H9 (cell line): Measurements from ENCODE around the gene MYBPC2. TPM values are rescaled to one million over a fixed set of nuclear protein-coding genes. Genes with fewer than 3 reads are reported as not detected.

ENCODE experiments used
- DNase-seq: peaks from one replicate; pipeline ENCODE4 v3.0.0-alpha.2; 2017
- H2AFZ ChIP-seq: one replicate; pipeline ENCODE4 v1.6.1; 2013; ENCODE audit warnings: mild to moderate bottlenecking, low read length, control low read depth, moderate library complexity
- H2AK5ac ChIP-seq: 2 replicates; pipeline ENCODE4 v1.6.1; 2013; ENCODE audit warnings: low read length, control low read depth, mixed read lengths; ENCODE audit not compliant: insufficient read length
- H2BK120ac ChIP-seq: one replicate; pipeline ENCODE4 v1.6.1; 2013; ENCODE audit warnings: low read depth, mild to moderate bottlenecking, low read length, control low read depth, inconsistent platforms; ENCODE audit not compliant: poor library complexity, severe bottlenecking
- H2BK12ac ChIP-seq: 2 replicates; pipeline ENCODE4 v1.6.1; 2013; ENCODE audit warnings: low read length, control low read depth, mixed read lengths, low read depth; ENCODE audit not compliant: insufficient read length
- H2BK15ac ChIP-seq: 2 replicates; pipeline ENCODE4 v1.6.1; 2013; ENCODE audit warnings: low read depth, low read length, control low read depth
- H2BK20ac ChIP-seq: one replicate; pipeline ENCODE4 v1.6.1; 2013; ENCODE audit warnings: low read depth, mild to moderate bottlenecking, low read length, control low read depth, inconsistent platforms; ENCODE audit not compliant: poor library complexity, severe bottlenecking
- H2BK5ac ChIP-seq: 2 replicates; pipeline ENCODE4 v1.6.1; 2013; ENCODE audit warnings: low read length, control low read depth, mixed read lengths; ENCODE audit not compliant: insufficient read length
- H3K14ac ChIP-seq: 2 replicates; pipeline ENCODE4 v1.6.1; 2013; ENCODE audit warnings: low read length, control low read depth; ENCODE audit not compliant: insufficient read depth
- H3K18ac ChIP-seq: 2 replicates; pipeline ENCODE4 v1.6.1; 2013; ENCODE audit warnings: low read depth, mild to moderate bottlenecking, mixed read lengths, low read length, control low read depth; ENCODE audit not compliant: insufficient read length
- H3K23ac ChIP-seq: 2 replicates; pipeline ENCODE4 v1.6.1; 2013; ENCODE audit warnings: low read length, control low read depth, mixed read lengths, low read depth; ENCODE audit not compliant: insufficient read length
- H3K23me2 ChIP-seq: 2 replicates; pipeline ENCODE4 v1.6.1; 2013; ENCODE audit warnings: low read depth, mild to moderate bottlenecking, mixed read lengths, low read length, control low read depth; ENCODE audit not compliant: insufficient read length, poor library complexity, severe bottlenecking
- H3K27ac ChIP-seq: 2 replicates; pipeline ENCODE4 v1.5.1; 2013; ENCODE audit warnings: low read length, control low read depth, mixed read lengths, low read depth; ENCODE audit not compliant: insufficient read length
- H3K27me3 ChIP-seq: 2 replicates; pipeline ENCODE4 v1.6.1; 2013; ENCODE audit warnings: low read length, control low read depth, inconsistent platforms; ENCODE audit not compliant: insufficient read depth
- H3K4ac ChIP-seq: 2 replicates; pipeline ENCODE4 v1.6.1; 2013; ENCODE audit warnings: low read depth, mild to moderate bottlenecking, control low read depth, inconsistent platforms, low read length, moderate library complexity
- H3K4me1 ChIP-seq: 2 replicates; pipeline ENCODE4 v1.6.1; 2013; ENCODE audit warnings: low read length, control low read depth, inconsistent platforms; ENCODE audit not compliant: insufficient read depth
- H3K4me2 ChIP-seq: 2 replicates; pipeline ENCODE4 v1.6.1; 2013; ENCODE audit warnings: low read length, control low read depth, mixed read lengths; ENCODE audit not compliant: insufficient read length, insufficient read depth
- H3K56ac ChIP-seq: 2 replicates; pipeline ENCODE4 v1.6.1; 2013; ENCODE audit warnings: low read depth, mild to moderate bottlenecking, mixed read lengths, low read length, control low read depth; ENCODE audit not compliant: insufficient read length
- H3K79me1 ChIP-seq: 2 replicates; pipeline ENCODE4 v1.6.1; 2013; ENCODE audit warnings: low read depth, mild to moderate bottlenecking, moderate library complexity, low read length, control low read depth, inconsistent platforms; ENCODE audit not compliant: insufficient read depth, poor library complexity, severe bottlenecking
- H3K79me2 ChIP-seq: 2 replicates; pipeline ENCODE4 v1.6.1; 2013; ENCODE audit warnings: low read length, control low read depth, inconsistent platforms; ENCODE audit not compliant: insufficient read depth
- H3K9ac ChIP-seq: 2 replicates; pipeline ENCODE4 v1.6.1; 2013; ENCODE audit warnings: low read length, control low read depth, mixed read lengths; ENCODE audit not compliant: insufficient read length; ENCODE audit errors: extremely low read depth
- H3K9me3 ChIP-seq: one replicate; pipeline ENCODE4 v1.6.1; 2013; ENCODE audit warnings: low read depth, low read length, inconsistent platforms; ENCODE audit not compliant: control insufficient read depth
- H3T11ph ChIP-seq: one replicate; pipeline ENCODE4 v1.6.1; 2013; ENCODE audit warnings: mild to moderate bottlenecking, low read length, control low read depth, inconsistent platforms
- H4K20me1 ChIP-seq: one replicate; pipeline ENCODE4 v1.6.1; 2013; ENCODE audit not compliant: control insufficient read depth, insufficient read length, insufficient read depth
- H4K5ac ChIP-seq: 2 replicates; pipeline ENCODE4 v1.6.1; 2013; ENCODE audit warnings: low read depth, mild to moderate bottlenecking, mixed read lengths, low read length, control low read depth; ENCODE audit not compliant: insufficient read length
- H4K8ac ChIP-seq: replicated peaks from 2 replicates; pipeline ENCODE4 v1.6.1; 2013; ENCODE audit warnings: low read length, control low read depth, mixed read lengths, low read depth; ENCODE audit not compliant: insufficient read length
- H4K91ac ChIP-seq: 2 replicates; pipeline ENCODE4 v1.6.1; 2013; ENCODE audit warnings: low read depth, mild to moderate bottlenecking, moderate library complexity, mixed read lengths, low read length, control low read depth; ENCODE audit not compliant: insufficient read length
- H3K27ac Mint-ChIP-seq, 3 experiments: 2 replicates in 2 of 3; 3 replicates in 1 of 3; pipeline ENCODE4 v1.8.0; 2020 to 2021; ENCODE audit warnings: mixed read lengths in 3 of 3, mild to moderate bottlenecking in 1 of 3, moderate library complexity in 1 of 3
- H3K27me3 Mint-ChIP-seq: 2 replicates; pipeline ENCODE4 v1.8.0; 2021; ENCODE audit warnings: low read depth, mild to moderate bottlenecking, moderate library complexity, mixed read lengths
- H3K36me3 Mint-ChIP-seq, 3 experiments: 2 replicates in 2 of 3; 3 replicates in 1 of 3; pipeline ENCODE4 v1.8.0; 2020 to 2021; ENCODE audit warnings: low read depth in 3 of 3, mixed read lengths in 3 of 3; ENCODE audit not compliant: insufficient read depth in 1 of 3
- H3K4me1 Mint-ChIP-seq, 2 experiments: 2 replicates each; pipeline ENCODE4 v1.8.0; 2020; ENCODE audit warnings: mixed read lengths in 2 of 2
- H3K4me3 Mint-ChIP-seq, 2 experiments: 2 replicates in 1 of 2; 3 replicates in 1 of 2; pipeline ENCODE4 v1.8.0; 2020 to 2021; ENCODE audit warnings: mild to moderate bottlenecking in 2 of 2, mixed read lengths in 2 of 2, moderate library complexity in 1 of 2
- H3K9me3 Mint-ChIP-seq, 2 experiments: 2 replicates in 1 of 2; 3 replicates in 1 of 2; pipeline ENCODE4 v1.8.0; 2020; ENCODE audit warnings: mild to moderate bottlenecking in 2 of 2, mixed read lengths in 2 of 2, moderate library complexity in 1 of 2
- WGBS: extraction: QIAGEN DNeasy Blood & Tissue Kit; methylation state at CpG from one replicate; pipeline ENCODE4 v1.1.7; 2013; ENCODE audit warnings: missing lambda C conversion rate, low lambda C conversion rate, mixed read lengths; ENCODE audit not compliant: insufficient read length; ENCODE audit errors: extremely low coverage; 5-methylcytosine and 5-hydroxymethylcytosine counted together
- total RNA-seq: library from RNA; stranded (reverse); gene quantifications from 2 replicates; pipeline ENCODE4 v1.2.1, GENCODE V29; 2021
- TF ChIP-seq, protein P1 (sequence below): fragments of 200-600 bp; sonication (generic); conservative IDR thresholded peaks from 3 replicates; pipeline ENCODE4 v1.8.0; 2021; ENCODE audit warnings: antibody characterized with exemption, mild to moderate bottlenecking

The MYBPC2 gene
- total RNA-seq, 1 experiment from 2014 or later: 4.9 TPM

DNA sequence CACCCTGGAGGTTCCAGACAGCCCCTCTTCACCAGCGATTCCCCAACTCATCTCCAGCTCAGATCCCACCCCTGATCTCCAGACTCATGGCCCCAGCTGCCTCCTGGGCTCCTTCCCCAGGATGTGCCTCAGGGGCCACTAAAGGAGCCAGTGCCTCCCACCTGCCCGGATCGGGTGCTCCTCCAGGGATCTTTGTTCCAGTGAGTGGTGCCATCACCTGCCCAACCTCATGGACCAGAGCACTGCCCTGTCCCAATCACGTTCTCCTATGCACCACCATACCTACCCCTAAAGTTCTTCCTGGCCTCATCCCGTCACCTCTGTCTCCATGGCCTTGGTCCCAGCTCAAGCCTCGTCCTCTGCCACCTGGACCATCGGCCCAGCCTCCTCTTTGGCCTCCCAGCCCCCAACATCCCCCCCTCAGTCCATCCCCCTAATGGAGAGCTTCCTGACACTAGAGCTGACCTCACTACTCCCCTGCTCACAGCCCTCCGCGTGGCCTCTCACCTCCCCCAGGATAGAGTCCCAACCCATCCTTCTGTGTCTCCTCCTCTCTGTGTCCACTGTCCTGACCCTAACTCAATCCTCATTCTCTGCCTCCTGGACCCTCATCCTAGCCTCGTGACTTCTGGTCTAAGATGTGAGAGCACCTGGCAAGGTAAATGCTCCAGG, 52.7 kb downstream of the MYBPC2 start:
- no peaks in the 10 kb centered on the region for H3K79me1 ChIP-seq
- H3K27me3 Mint-ChIP-seq: peaks cover 54% of the 10 kb centered on the region
- H2AK5ac ChIP-seq: no peak overlapping the region
- no peak overlapping the region for H3K56ac ChIP-seq
- no peak overlapping the region for H4K8ac ChIP-seq
- no peak overlapping the region for H2BK12ac ChIP-seq
- no peaks in the 10 kb centered on the region for H3K23me2 ChIP-seq
- no peak overlapping the region for H3K9ac ChIP-seq
- H4K91ac ChIP-seq: no peak overlapping the region
- no peak overlapping the region for H2BK120ac ChIP-seq
- H2AFZ ChIP-seq: no peak overlapping the region
- no peaks in the 10 kb centered on the region; the same call in 1 of the 2 replicates for H3K27me3 ChIP-seq
- no peak overlapping the region for H3K18ac ChIP-seq
- H4K20me1 ChIP-seq: no peaks in the 10 kb centered on the region
- H3K9me3 Mint-ChIP-seq: peaks cover 27 to 33% of the 10 kb centered on the region in 2 experiments
- peaks cover 45 to 56% (median 54%) of the 10 kb centered on the region in 3 experiments for H3K36me3 Mint-ChIP-seq
- no peak overlapping the region for H3K27ac Mint-ChIP-seq
- no CpG with 5 or more reads among the region's 10 CpGs for WGBS
- TF ChIP-seq, protein P1, sequence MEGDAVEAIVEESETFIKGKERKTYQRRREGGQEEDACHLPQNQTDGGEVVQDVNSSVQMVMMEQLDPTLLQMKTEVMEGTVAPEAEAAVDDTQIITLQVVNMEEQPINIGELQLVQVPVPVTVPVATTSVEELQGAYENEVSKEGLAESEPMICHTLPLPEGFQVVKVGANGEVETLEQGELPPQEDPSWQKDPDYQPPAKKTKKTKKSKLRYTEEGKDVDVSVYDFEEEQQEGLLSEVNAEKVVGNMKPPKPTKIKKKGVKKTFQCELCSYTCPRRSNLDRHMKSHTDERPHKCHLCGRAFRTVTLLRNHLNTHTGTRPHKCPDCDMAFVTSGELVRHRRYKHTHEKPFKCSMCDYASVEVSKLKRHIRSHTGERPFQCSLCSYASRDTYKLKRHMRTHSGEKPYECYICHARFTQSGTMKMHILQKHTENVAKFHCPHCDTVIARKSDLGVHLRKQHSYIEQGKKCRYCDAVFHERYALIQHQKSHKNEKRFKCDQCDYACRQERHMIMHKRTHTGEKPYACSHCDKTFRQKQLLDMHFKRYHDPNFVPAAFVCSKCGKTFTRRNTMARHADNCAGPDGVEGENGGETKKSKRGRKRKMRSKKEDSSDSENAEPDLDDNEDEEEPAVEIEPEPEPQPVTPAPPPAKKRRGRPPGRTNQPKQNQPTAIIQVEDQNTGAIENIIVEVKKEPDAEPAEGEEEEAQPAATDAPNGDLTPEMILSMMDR: no peak
- H3K79me2 ChIP-seq: no peaks in the 10 kb centered on the region
- H2BK5ac ChIP-seq: no peak overlapping the region
- H3K27ac ChIP-seq: no peak overlapping the region
- no peak overlapping the region for H3T11ph ChIP-seq
- no peak overlapping the region for H2BK20ac ChIP-seq
- H3K4me1 ChIP-seq: no peaks in the 10 kb centered on the region
- no peak overlapping the region for H3K4ac ChIP-seq
- H3K4me3 Mint-ChIP-seq: no peak overlapping the region
- H4K5ac ChIP-seq: no peak overlapping the region
- no peak overlapping the region for H3K23ac ChIP-seq
- peaks cover 8% of the 10 kb centered on the region for H3K9me3 ChIP-seq
- no peak for DNase-seq
- H2BK15ac ChIP-seq: no peak overlapping the region
- H3K4me2 ChIP-seq: no peak overlapping the region
- H3K14ac ChIP-seq: no peak overlapping the region
- peaks cover 15 to 24% of the 10 kb centered on the region in 2 experiments for H3K4me1 Mint-ChIP-seq
